Endometrial microvascular endothelial cells (primary cell): Measurements from ENCODE around the gene DAD1. TPM values are rescaled to one million over a fixed set of nuclear protein-coding genes. Genes with fewer than 3 reads are reported as not detected.
"Not testable (repeated sequence)": the region's sequence is repeated elsewhere in the genome, so short reads cannot be mapped to it uniquely, and the experiment has no call there.

Experiments
- in situ Hi-C: cut with HindIII; loops from 2 replicates; pipeline ENCODE4 v1.10.0; 2017; ENCODE audit warnings: low sequenced_read_pairs, low pct_unique_long_range_greater_than_20kb; ENCODE audit errors: inconsistent ontology term
- total RNA-seq: library from RNA; depleted of rRNA; stranded (reverse); fragments of >200 nt; gene quantifications from one replicate; pipeline ENCODE4 v1.2.3, GENCODE V29; 2015; ENCODE audit errors: inconsistent ontology term

DAD1 gene
- total RNA-seq, 1 donor from 2014 or later, result 480 TPM

GRCh38 chr14:22556021-22556989 lies 32.7 kb downstream of the DAD1 start:
- in situ Hi-C loops, result no loop called here

DNA sequence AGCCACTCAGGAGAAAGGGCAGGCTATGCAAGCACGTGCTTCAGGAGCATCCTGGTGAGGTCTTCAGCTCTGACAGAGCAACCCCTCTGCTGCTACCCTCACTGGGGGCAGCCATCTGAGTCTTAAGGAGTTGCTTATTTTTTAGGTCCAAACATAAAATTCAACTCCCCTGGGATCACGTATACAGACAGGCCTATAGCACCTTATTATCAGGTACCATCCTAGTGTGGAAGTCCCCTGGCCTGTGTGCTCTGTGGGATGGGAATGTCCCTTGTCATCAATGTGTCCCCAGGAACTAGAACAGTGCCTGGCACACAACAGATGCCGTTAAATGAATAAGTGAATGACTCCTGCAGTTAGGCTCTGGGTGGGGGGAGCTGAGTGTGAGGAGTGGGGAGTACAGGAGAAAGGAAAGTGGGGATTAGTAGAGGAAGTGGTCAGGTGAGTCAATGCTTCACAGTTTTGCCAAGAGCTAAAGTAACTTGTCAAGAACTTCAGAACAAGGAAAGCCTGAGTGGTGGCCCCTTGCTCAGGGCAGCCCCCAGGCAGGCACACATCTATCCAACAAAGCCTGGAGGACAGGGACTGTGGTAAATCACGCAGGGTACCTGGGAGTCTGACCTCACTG lies 33.5 kb downstream of the DAD1 start:
- in situ Hi-C loops, result no loop called here

GRCh38 chr14:22554498-22555383 lies 34.3 kb downstream of the DAD1 start:
- in situ Hi-C loops, result no loop called here

GRCh38 chr14:22553861-22554497 lies 35.0 kb downstream of the DAD1 start:
- in situ Hi-C loops, result not testable (repeated sequence)

DNA sequence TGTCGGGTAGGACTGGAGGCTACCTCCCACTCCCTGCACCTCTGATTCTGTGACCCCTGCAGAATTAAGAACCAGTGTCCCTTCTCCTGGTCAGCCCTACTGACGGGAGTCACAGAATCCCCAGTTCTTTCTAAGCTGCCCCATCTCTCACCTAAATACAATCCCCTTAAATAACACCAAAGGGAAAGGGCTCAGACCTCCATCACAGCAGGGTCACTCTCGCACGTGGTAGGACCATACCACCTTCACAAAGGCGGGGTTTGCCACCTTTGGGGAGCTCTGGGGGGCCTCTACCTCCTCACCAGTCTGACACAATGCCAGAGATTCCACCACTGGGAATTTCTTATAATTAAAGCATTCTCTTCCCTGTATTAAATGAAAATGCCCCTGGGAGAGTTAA lies 35.6 kb downstream of the DAD1 start:
- in situ Hi-C loops, result no loop called here

GRCh38 chr14:22552827-22553076 lies 36.3 kb downstream of the DAD1 start:
- in situ Hi-C loops, result no loop called here

DNA sequence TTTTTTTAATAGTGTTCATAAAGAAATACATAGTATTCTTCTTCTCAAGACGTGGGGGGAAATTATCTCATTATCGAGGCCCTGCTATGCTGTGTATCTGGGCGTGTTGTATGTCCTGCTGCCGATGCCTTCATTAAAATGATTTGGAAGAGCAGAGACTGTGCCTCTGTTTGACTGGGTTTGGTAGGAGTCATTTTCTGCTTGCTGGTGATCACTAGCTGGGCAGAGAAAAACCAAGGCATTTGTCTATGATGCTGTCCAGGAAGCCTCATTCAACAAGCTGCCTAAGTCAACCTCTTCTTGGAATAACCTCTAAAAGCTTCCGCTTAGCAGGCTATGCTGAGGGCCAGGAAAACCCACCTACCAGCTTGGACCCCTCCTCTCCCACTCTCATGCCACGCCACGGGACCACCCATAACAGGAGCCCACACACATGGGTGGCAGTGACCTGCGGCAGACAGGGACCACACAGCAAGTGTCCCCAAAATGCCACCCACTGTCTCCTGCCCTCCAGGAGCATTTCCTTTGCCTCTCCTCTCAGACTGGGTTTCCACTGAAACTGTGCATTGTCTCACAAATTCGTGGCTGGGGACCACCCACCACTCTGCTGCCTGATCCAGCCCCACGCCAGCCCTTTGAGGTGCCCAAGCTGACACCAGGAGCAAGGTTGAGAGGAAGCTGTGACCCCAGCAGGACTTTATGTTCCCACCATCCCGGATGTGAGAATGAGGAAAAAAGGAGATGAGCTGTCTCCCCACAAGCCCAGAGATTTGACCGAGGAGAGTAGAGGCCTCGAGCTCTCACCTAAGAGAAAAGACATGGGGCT lies 36.8 kb downstream of the DAD1 start:
- in situ Hi-C loops, result no loop called here

- in situ Hi-C loops, result no loop called here
Measured at GRCh38 chr14:22551605-22551997, 37.4 kb downstream of the DAD1 start.

DNA sequence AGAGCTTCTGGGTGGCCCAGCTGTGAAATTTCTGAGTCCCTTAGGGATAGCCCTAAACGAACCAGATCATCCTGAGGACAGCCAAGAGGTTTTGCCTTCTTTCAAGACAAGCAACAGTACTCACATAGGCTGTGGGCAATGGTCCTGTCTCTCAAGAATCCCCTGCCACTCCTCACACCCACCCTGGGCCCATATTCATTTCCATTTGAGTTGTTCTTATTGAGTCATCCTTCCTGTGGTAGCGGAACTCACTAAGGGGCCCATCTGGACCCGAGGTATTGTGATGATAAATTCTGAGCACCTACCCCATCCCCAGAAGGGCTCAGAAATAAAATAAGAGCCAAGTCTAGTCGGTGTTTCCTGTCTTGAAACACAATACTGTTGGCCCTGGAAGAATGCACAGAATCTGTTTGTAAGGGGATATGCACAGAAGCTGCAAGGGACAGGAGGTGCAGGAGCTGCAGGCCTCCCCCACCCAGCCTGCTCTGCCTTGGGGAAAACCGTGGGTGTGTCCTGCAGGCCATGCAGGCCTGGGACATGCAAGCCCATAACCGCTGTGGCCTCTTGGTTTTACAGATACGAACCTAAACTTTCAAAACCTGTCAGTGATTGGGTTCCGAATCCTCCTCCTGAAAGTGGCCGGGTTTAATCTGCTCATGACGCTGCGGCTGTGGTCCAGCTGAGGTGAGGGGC lies 38.9 kb downstream of the DAD1 start:
- in situ Hi-C loops, result no loop called here

GRCh38 chr14:22549324-22549962 lies 39.6 kb downstream of the DAD1 start:
- in situ Hi-C loops, result no loop called here

GRCh38 chr14:22547948-22548750 lies 40.9 kb downstream of the DAD1 start:
- in situ Hi-C loops, result no loop called here

DNA sequence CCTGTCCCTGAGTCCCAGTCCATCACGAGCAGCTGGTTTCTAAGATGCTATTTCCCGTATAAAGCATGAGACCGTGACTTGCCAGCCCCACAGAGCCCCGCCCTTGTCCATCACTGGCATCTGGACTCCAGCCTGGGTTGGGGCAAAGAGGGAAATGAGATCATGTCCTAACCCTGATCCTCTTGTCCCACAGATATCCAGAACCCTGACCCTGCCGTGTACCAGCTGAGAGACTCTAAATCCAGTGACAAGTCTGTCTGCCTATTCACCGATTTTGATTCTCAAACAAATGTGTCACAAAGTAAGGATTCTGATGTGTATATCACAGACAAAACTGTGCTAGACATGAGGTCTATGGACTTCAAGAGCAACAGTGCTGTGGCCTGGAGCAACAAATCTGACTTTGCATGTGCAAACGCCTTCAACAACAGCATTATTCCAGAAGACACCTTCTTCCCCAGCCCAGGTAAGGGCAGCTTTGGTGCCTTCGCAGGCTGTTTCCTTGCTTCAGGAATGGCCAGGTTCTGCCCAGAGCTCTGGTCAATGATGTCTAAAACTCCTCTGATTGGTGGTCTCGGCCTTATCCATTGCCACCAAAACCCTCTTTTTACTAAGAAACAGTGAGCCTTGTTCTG lies 41.6 kb downstream of the DAD1 start:
- in situ Hi-C loops, result no loop called here

GRCh38 chr14:22546722-22547071 lies 42.3 kb downstream of the DAD1 start:
- in situ Hi-C loops, result no loop called here

DNA sequence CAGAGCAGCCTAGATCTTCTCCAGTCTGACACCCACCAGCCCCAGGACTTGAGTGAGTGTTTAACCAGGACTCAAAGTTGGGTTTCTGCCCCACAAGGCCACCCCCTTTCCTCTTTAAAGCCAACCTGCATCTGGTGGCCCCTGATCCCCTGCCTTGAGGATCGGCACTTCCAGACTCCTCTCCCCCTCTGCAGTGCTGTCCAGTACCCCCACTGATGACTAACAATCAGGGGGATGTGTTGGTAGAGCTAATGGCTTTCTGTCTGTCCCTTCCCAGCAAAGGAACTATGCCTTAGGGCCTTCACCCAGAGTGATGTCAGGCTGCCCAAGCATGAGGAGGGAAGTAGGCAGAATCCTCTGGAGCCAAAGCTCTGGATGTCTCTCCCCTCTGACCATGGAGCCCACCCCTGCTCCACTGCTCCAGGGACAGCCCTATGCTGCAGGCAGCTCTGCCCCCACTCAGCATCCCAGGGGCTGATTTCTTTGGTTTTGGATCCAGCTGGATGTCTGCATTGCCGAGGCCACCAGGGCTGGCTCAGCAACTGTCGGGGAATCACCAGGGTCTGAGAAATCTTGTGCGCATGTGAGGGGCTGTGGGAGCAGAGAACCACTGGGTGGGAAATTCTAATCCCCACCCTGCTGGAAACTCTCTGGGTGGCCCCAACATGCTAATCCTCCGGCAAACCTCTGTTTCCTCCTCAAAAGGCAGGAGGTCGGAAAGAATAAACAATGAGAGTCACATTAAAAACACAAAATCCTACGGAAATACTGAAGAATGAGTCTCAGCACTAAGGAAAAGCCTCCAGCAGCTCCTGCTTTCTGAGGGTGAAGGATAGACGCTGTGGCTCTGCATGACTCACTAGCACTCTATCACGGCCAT lies 42.9 kb downstream of the DAD1 start:
- in situ Hi-C loops, result no loop called here

GRCh38 chr14:22544881-22545420 lies 44.1 kb downstream of the DAD1 start:
- in situ Hi-C loops, result no loop called here
